Ovary (tissue), 3 donors: Measurements from ENCODE around the gene PNMA1.

Source experiments
- EP300 ChIP-seq: sonication (generic); formaldehyde crosslinking; IDR thresholded peaks from one replicate; pipeline ENCODE4 v1.6.1; 2017; ENCODE audit warnings: antibody characterized with exemption
- TF ChIP-seq, protein P1 (sequence below), 3 donors: fragments of 450-650 bp in 2 of 3; fragments of 200-600 bp in 1 of 3; IDR thresholded peaks; one replicate each; pipeline versions ENCODE4 v1.5.1 to v1.8.0; 2016 to 2022; ENCODE audit warnings: antibody characterized with exemption in 3 of 3, mild to moderate bottlenecking in 1 of 3
- donor health status: DM: no; HTN: no; CAD: no.

GRCh38 chr14:73744175-73744867, 30.1 kb upstream of the PNMA1 start:
- TF ChIP-seq, protein P1, sequence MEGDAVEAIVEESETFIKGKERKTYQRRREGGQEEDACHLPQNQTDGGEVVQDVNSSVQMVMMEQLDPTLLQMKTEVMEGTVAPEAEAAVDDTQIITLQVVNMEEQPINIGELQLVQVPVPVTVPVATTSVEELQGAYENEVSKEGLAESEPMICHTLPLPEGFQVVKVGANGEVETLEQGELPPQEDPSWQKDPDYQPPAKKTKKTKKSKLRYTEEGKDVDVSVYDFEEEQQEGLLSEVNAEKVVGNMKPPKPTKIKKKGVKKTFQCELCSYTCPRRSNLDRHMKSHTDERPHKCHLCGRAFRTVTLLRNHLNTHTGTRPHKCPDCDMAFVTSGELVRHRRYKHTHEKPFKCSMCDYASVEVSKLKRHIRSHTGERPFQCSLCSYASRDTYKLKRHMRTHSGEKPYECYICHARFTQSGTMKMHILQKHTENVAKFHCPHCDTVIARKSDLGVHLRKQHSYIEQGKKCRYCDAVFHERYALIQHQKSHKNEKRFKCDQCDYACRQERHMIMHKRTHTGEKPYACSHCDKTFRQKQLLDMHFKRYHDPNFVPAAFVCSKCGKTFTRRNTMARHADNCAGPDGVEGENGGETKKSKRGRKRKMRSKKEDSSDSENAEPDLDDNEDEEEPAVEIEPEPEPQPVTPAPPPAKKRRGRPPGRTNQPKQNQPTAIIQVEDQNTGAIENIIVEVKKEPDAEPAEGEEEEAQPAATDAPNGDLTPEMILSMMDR (IDR thresholded peaks at IDR 0.05), result no peak
- no peak for TF ChIP-seq EP300
